Measurements from ENCODE around the gene CD40. TPM values are rescaled to one million over a fixed set of nuclear protein-coding genes. Genes with fewer than 3 reads are reported as not detected.
A peak's percentile ranks its signal among the peaks of the same experiment; 100 is the strongest.

The CD40 gene
- total and polyA plus RNA-seq, 10 of the 15 experiments (the other 5 are each of a cell fraction or from before 2014, with no cell fraction given) = 40.8 to 193 (median 89.5) TPM

DNA sequence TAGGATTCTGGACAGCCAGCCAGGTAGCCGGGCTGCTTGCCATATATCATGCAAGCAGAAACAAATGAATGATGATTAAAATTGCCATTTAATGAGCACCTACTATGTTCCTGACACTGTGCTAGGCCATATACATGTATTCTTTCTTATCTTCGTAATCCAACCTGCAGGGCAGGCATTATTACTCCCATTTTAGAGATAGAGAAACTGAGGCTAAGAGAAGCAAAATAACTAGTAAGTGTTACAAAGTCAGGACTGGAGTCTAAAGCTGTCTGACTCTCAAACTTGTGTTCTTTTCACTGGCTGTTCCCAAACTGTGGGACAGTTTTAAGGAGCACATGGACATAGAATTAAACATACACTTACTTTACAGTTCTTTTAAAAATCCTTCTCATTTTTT is 2.0 kb downstream of the CD40 start:
- Histone ChIP-seq H2AFZ (ENCODE audit: control insufficient read depth, low read depth, low read length) (no peak overlapping the region), H3K4me2 (ENCODE audit: control insufficient read depth, insufficient read depth) (peak overlapping the region; percentile 67), H3K4me3 (peak overlapping the region; percentile 96), H4K20me1 (ENCODE audit: control insufficient read depth, insufficient read depth) (peaks cover 6% of the 10 kb centered on the region), H3K27ac (ENCODE audit: control insufficient read depth, insufficient read depth) (peak overlapping the region; percentile 76), H3K27me3 (replicated peaks in 1 of 2; ENCODE audit: control insufficient read depth in 2 of 2, insufficient read depth in 2 of 2, low read length in 1 of 2) (no peaks in the 10 kb centered on the region), H3K79me2 (ENCODE audit: control insufficient read depth, insufficient read depth, low read length) (peaks cover 58% of the 10 kb centered on the region), H3K9ac (ENCODE audit: control insufficient read depth, insufficient read depth, low read length) (peak overlapping the region; percentile 67), H3K36me3 (ENCODE audit: control insufficient read depth in 2 of 2, insufficient read depth in 2 of 2, low read length in 1 of 2) (peaks cover 24 to 26% of the 10 kb centered on the region in 2 experiments), H3K9me3 (replicated peaks; ENCODE audit: control insufficient read depth, insufficient read depth, low read length) (no peaks in the 10 kb centered on the region), H3K4me1 (ENCODE audit: control insufficient read depth, insufficient read depth, low read length) (peaks cover 6% of the 10 kb centered on the region)
- ChIA-PET POLR2A (interaction anchor here (0.9 to 2.9 kb wide), 10 partner anchors 8 to 287 kb away, joined by 3 to 19 read pairs (median 4); partner anchors contain the start of genes ELMO2 and ZNF335), SMC1A (ENCODE audit: uncharacterized antibody, unreplicated experiment) (interaction anchor here (0.8 to 4.1 kb wide), 8 partner anchors 9 to 133 kb away, joined by 3 to 39 read pairs (median 10); no protein-coding TSS in a partner anchor), CTCF (interaction anchor here (1.1 to 4.1 kb wide), 11 partner anchors 10 to 229 kb away, joined by 3 to 63 read pairs (median 5); no protein-coding TSS in a partner anchor), RAD21 (ENCODE audit: unreplicated experiment) (interaction anchor here (1.2 to 3.0 kb wide), 8 partner anchors 8 to 287 kb away, joined by 4 to 23 read pairs (median 7); partner anchors contain the start of gene ELMO2)
- no peak for FAIRE-seq
- no peak for DNase-seq (ENCODE audit: low read depth, low spot score)
- ATAC-seq = no peak
- in situ Hi-C loops (cut with MboI) (no loop called here), intact Hi-C loops (cut with micrococcal nuclease; ENCODE audit: unreplicated experiment) (no loop called here)
- no TSS peak for BruUV-seq (replicated peaks)
- WGBS (ENCODE audit: insufficient coverage, insufficient replicate concordance, low lambda C conversion rate, missing lambda C conversion rate) = 0% methylated on average over 2 of the region's 2 CpGs
- TF ChIP-seq SMARCA5 (IDR thresholded peaks at IDR 0.05) (0 out of 2 replicates have a peak, but pooled peaks have one; percentile 59), ZNF217 (IDR thresholded peaks at IDR 0.05) (0 out of 2 replicates have a peak, but pooled peaks have one; percentile 28), NFYB (IDR thresholded peaks at IDR 0.05; ENCODE audit: insufficient read depth, low read depth, low read length) (no peak), HDAC6 (IDR thresholded peaks at IDR 0.05; ENCODE audit: unreplicated experiment) (peak; percentile 46)
- TF ChIP-seq, protein P1, sequence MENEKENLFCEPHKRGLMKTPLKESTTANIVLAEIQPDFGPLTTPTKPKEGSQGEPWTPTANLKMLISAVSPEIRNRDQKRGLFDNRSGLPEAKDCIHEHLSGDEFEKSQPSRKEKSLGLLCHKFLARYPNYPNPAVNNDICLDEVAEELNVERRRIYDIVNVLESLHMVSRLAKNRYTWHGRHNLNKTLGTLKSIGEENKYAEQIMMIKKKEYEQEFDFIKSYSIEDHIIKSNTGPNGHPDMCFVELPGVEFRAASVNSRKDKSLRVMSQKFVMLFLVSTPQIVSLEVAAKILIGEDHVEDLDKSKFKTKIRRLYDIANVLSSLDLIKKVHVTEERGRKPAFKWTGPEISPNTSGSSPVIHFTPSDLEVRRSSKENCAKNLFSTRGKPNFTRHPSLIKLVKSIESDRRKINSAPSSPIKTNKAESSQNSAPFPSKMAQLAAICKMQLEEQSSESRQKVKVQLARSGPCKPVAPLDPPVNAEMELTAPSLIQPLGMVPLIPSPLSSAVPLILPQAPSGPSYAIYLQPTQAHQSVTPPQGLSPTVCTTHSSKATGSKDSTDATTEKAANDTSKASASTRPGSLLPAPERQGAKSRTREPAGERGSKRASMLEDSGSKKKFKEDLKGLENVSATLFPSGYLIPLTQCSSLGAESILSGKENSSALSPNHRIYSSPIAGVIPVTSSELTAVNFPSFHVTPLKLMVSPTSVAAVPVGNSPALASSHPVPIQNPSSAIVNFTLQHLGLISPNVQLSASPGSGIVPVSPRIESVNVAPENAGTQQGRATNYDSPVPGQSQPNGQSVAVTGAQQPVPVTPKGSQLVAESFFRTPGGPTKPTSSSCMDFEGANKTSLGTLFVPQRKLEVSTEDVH (IDR thresholded peaks at IDR 0.05; ENCODE audit: low read depth, partially characterized antibody) = no peak

Data from GM12878 (cell line).